HepG2 (cell line): ENCODE results near the gene NOX3. TPM values are rescaled to one million over a fixed set of nuclear protein-coding genes. Genes with fewer than 3 reads are reported as not detected.
A peak's percentile ranks its signal among the peaks of the same experiment; 100 is the strongest.

Experiments used
- ATAC-seq: fragments of 200-7000 bp; cut with Tn5 transposase; 3 replicates; pipeline ENCODE4 v1.9.1; 2020; ENCODE audit warnings: mild to moderate bottlenecking, moderate library complexity
- BruUV-seq: library from RNA; stranded (reverse); fragments of 400-500 nt; replicated peaks from 2 replicates; lab custom pipeline; 2021; lab: Mats Ljungman, UMichigan
- CTCF ChIA-PET: fragments of 300-600 bp; formaldehyde crosslinking; extraction: SDS; loops from one replicate; lab custom pipeline; 2021; ENCODE audit warnings: low total read pairs, inconsistent platforms, low intra/inter-chr PET ratio; lab: Yijun Ruan, JAX
- POLR2A ChIA-PET: fragments of 350-600 bp; sonication (Branson Sonifier 250); formaldehyde crosslinking; loops from one replicate; lab custom pipeline; 2020; ENCODE audit warnings: antibody characterized with exemption, inconsistent platforms; lab: Yijun Ruan, JAX
- DNase-seq: peaks from one replicate; pipeline ENCODE4 v3.0.0-alpha.2; 2015; ENCODE audit warnings: low spot score
- FAIRE-seq: peaks from 3 replicates; lab custom pipeline; 2011; peaks lifted over from hg19 to GRCh38; lab: Jason Lieb, UNC
- H2AFZ ChIP-seq: one replicate; pipeline ENCODE4 v1.6.1; 2011; ENCODE audit warnings: low read length, inconsistent platforms
- H3K27ac ChIP-seq: fragments of 300-600 bp; 3 replicates; pipeline ENCODE4 v1.8.0; 2011; ENCODE audit warnings: mixed run types, mild to moderate bottlenecking, mixed read lengths, low read length, inconsistent platforms; ENCODE audit not compliant: insufficient read depth; ENCODE audit errors: extremely low read length
- H3K27me3 ChIP-seq, 2 experiments: fragments of 200-600 bp in 1 of 2; 2 replicates in 1 of 2; 3 replicates in 1 of 2; pipeline versions ENCODE4 v1.6.0 to v1.8.0; 2011; ENCODE audit warnings: low read length in 2 of 2, mild to moderate bottlenecking in 2 of 2, moderate library complexity in 2 of 2, inconsistent platforms in 1 of 2; ENCODE audit not compliant: insufficient read depth in 2 of 2, control insufficient read depth in 1 of 2
- H3K36me3 ChIP-seq, 2 experiments: fragments of 200-600 bp in 1 of 2; replicated peaks in 1 of 2; 2 replicates in 1 of 2; 3 replicates in 1 of 2; pipeline versions ENCODE4 v1.5.1 to v1.8.0; 2011; ENCODE audit warnings: low read length in 2 of 2, inconsistent platforms in 1 of 2; ENCODE audit not compliant: insufficient read depth in 2 of 2, control insufficient read depth in 1 of 2
- H3K4me1 ChIP-seq: 2 replicates; pipeline ENCODE4 v1.5.1; 2012; ENCODE audit warnings: low read length, inconsistent platforms; ENCODE audit not compliant: insufficient read depth
- H3K4me2 ChIP-seq: 2 replicates; pipeline ENCODE4 v1.6.0; 2011; ENCODE audit warnings: low read depth, low read length, inconsistent platforms
- H3K4me3 ChIP-seq, 3 experiments: fragments of 200-600 bp in 1 of 3; sonication (generic), shearing (Covaris generic) in 1 of 3; replicated peaks in 1 of 3; 2 replicates each; pipeline ENCODE4 v1.5.1; 2011 to 2016; ENCODE audit warnings: low read length in 3 of 3, inconsistent platforms in 2 of 3, low read depth in 2 of 3, mild to moderate bottlenecking in 2 of 3, control low read depth in 1 of 3, mixed read lengths in 1 of 3; ENCODE audit not compliant: insufficient read depth in 1 of 3
- H3K79me2 ChIP-seq: one replicate; pipeline ENCODE4 v1.6.1; 2011; ENCODE audit warnings: low read length, inconsistent platforms; ENCODE audit not compliant: insufficient read depth
- H3K9ac ChIP-seq: 2 replicates; pipeline ENCODE4 v1.6.0; 2011; ENCODE audit warnings: mild to moderate bottlenecking, low read depth, low read length, inconsistent platforms; ENCODE audit not compliant: insufficient read depth
- H3K9me3 ChIP-seq: 2 replicates; pipeline ENCODE4 v1.5.1; 2012; ENCODE audit warnings: mild to moderate bottlenecking, low read length
- H4K20me1 ChIP-seq: 2 replicates; pipeline ENCODE4 v1.6.0; 2011; ENCODE audit warnings: inconsistent platforms, mild to moderate bottlenecking, low read length, moderate library complexity; ENCODE audit not compliant: insufficient read depth
- CEBPG ChIP-seq: IDR thresholded peaks from 2 replicates; pipeline ENCODE4 v1.6.1; 2016
- CTCF ChIP-seq: sonication (generic); formaldehyde crosslinking; IDR thresholded peaks from 2 replicates; pipeline ENCODE4 v1.5.0; 2020; ENCODE audit warnings: mild to moderate bottlenecking, missing genetic modification reagents, moderate library complexity
- DR1 ChIP-seq: sonication (generic); formaldehyde crosslinking; IDR thresholded peaks from 2 replicates; pipeline ENCODE4 v1.8.0; 2021; ENCODE audit warnings: mild to moderate bottlenecking, missing genetic modification reagents, inconsistent platforms
- DRAP1 ChIP-seq: IDR thresholded peaks from 2 replicates; pipeline ENCODE4 v1.6.1; 2016; ENCODE audit warnings: missing genetic modification reagents, missing compliant biosample characterization
- GZF1 ChIP-seq: sonication (generic); formaldehyde crosslinking; IDR thresholded peaks from 2 replicates; pipeline ENCODE4 v1.5.1; 2020; ENCODE audit warnings: mild to moderate bottlenecking, missing genetic modification reagents
- IRX3 ChIP-seq: sonication (generic); formaldehyde crosslinking; IDR thresholded peaks from 2 replicates; pipeline ENCODE4 v1.8.1; 2023; ENCODE audit warnings: mild to moderate bottlenecking, low read depth, missing genetic modification reagents, borderline replicate concordance
- KLF12 ChIP-seq: sonication (generic); formaldehyde crosslinking; IDR thresholded peaks from 2 replicates; pipeline ENCODE4 v1.4.0; 2020; ENCODE audit warnings: missing genetic modification reagents, borderline replicate concordance
- MXD3 ChIP-seq: IDR thresholded peaks from 2 replicates; pipeline ENCODE4 v1.6.1; 2016; ENCODE audit warnings: mild to moderate bottlenecking, missing biosample characterization, missing genetic modification reagents
- NFAT5 ChIP-seq: sonication (generic); formaldehyde crosslinking; IDR thresholded peaks from 2 replicates; pipeline ENCODE4 v1.4.0; 2020; ENCODE audit warnings: missing genetic modification reagents
- NR3C1 ChIP-seq: sonication (generic); formaldehyde crosslinking; IDR thresholded peaks from 2 replicates; pipeline ENCODE4 v1.4.0; 2020; ENCODE audit warnings: missing genetic modification reagents
- ONECUT2 ChIP-seq: sonication (generic); formaldehyde crosslinking; IDR thresholded peaks from 2 replicates; pipeline ENCODE4 v1.4.0; 2020; ENCODE audit warnings: missing genetic modification reagents
- POLR2G ChIP-seq: fragments of 200-400 bp; formaldehyde crosslinking; IDR thresholded peaks from 2 replicates; pipeline ENCODE4 v1.6.1; 2018; ENCODE audit warnings: mild to moderate bottlenecking, low read depth, low read length, moderate library complexity
- SMC3 ChIP-seq: IDR thresholded peaks from 2 replicates; pipeline ENCODE4 v1.6.1; 2011; ENCODE audit warnings: low read length, improper control_type of control experiment
- SNAPC2 ChIP-seq: sonication (generic); formaldehyde crosslinking; IDR thresholded peaks from 2 replicates; pipeline ENCODE4 v1.8.1; 2022; ENCODE audit warnings: mild to moderate bottlenecking, missing genetic modification reagents
- ZBTB21 ChIP-seq: sonication (generic); formaldehyde crosslinking; IDR thresholded peaks from 2 replicates; pipeline ENCODE4 v1.4.0; 2020; ENCODE audit warnings: missing genetic modification reagents
- ZBTB42 ChIP-seq: sonication (generic); formaldehyde crosslinking; IDR thresholded peaks from 2 replicates; pipeline ENCODE4 v1.5.0; 2020; ENCODE audit warnings: mild to moderate bottlenecking, missing genetic modification reagents
- ZIK1 ChIP-seq: sonication (generic); formaldehyde crosslinking; IDR thresholded peaks from 2 replicates; pipeline ENCODE4 v1.5.0; 2020; ENCODE audit warnings: mild to moderate bottlenecking, low read depth, missing genetic modification reagents, borderline replicate concordance
- ZNF331 ChIP-seq: sonication (generic); formaldehyde crosslinking; IDR thresholded peaks from 2 replicates; pipeline ENCODE4 v1.4.0; 2020; ENCODE audit warnings: missing genetic modification reagents
- ZNF616 ChIP-seq: sonication (generic); formaldehyde crosslinking; IDR thresholded peaks from 2 replicates; pipeline ENCODE4 v1.5.0; 2020; ENCODE audit warnings: low read depth, mild to moderate bottlenecking, missing genetic modification reagents
- WGBS: methylation state at CpG from one replicate; pipeline ENCODE4 v1.1.6; 2017; ENCODE audit warnings: low lambda C conversion rate; 5-methylcytosine and 5-hydroxymethylcytosine counted together
- in situ Hi-C: cut with HindIII; loops from 2 replicates; pipeline ENCODE4 v1.10.0; 2017; ENCODE audit warnings: low pct_unique_long_range_greater_than_20kb; ENCODE audit not compliant: extremely low pct_ligation_motif_present
- intact Hi-C: fragments of 100-400 bp; cut with micrococcal nuclease; formaldehyde crosslinking; loops from one replicate; pipeline ENCODE4 v1.10.0; 2022; ENCODE audit not compliant: unreplicated experiment
- polyA plus RNA-seq, 8 experiments: library from polyadenylated mRNA; depleted of rRNA in 3 of 8; stranded (reverse) in 7 of 8; unstranded in 1 of 8; fragments of >200 nt; fragmentation: Illumina TruSeq in 4 of 8; extraction: Trizol in 4 of 8; gene quantifications; 2 replicates each; pipeline versions ENCODE4 v1.2.1 to v1.2.3, GENCODE V29; 2011 to 2016; ENCODE audit warnings: low read depth in 4 of 8, missing spikeins in 1 of 8, mixed read lengths in 1 of 8; ENCODE audit not compliant: insufficient read depth in 1 of 8
- total RNA-seq, 5 experiments: library from RNA; depleted of rRNA; stranded (reverse); fragments of >200 nt; fragmentation: Illumina TruSeq; extraction: Trizol; gene quantifications; 2 replicates each; pipeline ENCODE4 v1.2.3, GENCODE V29; 2016; ENCODE audit warnings: low read depth in 1 of 5

The NOX3 gene
- total and polyA plus RNA-seq, 2 of the 13 experiments (the other 11 are each of a cell fraction or from before 2014, with no cell fraction given): 0.09 to 0.18 TPM

GRCh38 chr6:155498370-155498769, 42.7 kb upstream of the NOX3 start:
- no peak overlapping the region for H3K9ac ChIP-seq
- H3K79me2 ChIP-seq: no peaks in the 10 kb centered on the region
- ChIA-PET POLR2A (interaction anchor here (0.9 to 2.9 kb wide), 4 partner anchors 10 to 171 kb away, joined by 3 to 14 read pairs (median 6); no protein-coding TSS in a partner anchor), CTCF (no interaction called here)
- ATAC-seq (no peak), FAIRE-seq (no peak), DNase-seq (peak; percentile 49)
- intact Hi-C loops: no loop called here
- no peak overlapping the region for H3K4me2 ChIP-seq
- no peaks in the 10 kb centered on the region for H3K36me3 ChIP-seq
- H3K4me1 ChIP-seq: peaks cover 47% of the 10 kb centered on the region
- H4K20me1 ChIP-seq: no peaks in the 10 kb centered on the region
- no peaks in the 10 kb centered on the region for H3K27me3 ChIP-seq
- peak overlapping the region; percentile 79 for H2AFZ ChIP-seq
- H3K4me3 ChIP-seq: no peak overlapping the region
- 99% methylated on average over 2 of the region's 2 CpGs for WGBS
- no peak overlapping the region for H3K27ac ChIP-seq
- 0 out of 2 replicates have a peak, but pooled peaks cover 4% of the 10 kb centered on the region for H3K9me3 ChIP-seq
- in situ Hi-C loops: loop anchor here (5.0 kb wide), 1 partner anchor 171 kb away; no protein-coding TSS in a partner anchor
- BruUV-seq: no TSS peak
- TF ChIP-seq ZBTB21 (CRISPR knock-in tag): no peak
- peak; percentile 27 for TF ChIP-seq CTCF (CRISPR knock-in tag)
- TF ChIP-seq MXD3 (CRISPR knock-in tag): no peak
- TF ChIP-seq NFAT5 (CRISPR knock-in tag): no peak
- TF ChIP-seq GZF1: no peak
- no peak for TF ChIP-seq DR1 (CRISPR knock-in tag)
- 0 out of 2 replicates have a peak, but pooled peaks have one; percentile 8 for TF ChIP-seq CEBPG (CRISPR knock-in tag)
- TF ChIP-seq ZNF616 (CRISPR knock-in tag): no peak
- TF ChIP-seq ZBTB42 (CRISPR knock-in tag): no peak
- no peak for TF ChIP-seq POLR2G
- no peak for TF ChIP-seq NR3C1 (CRISPR knock-in tag)
- TF ChIP-seq ONECUT2 (CRISPR knock-in tag): no peak
- TF ChIP-seq IRX3 (CRISPR knock-in tag): no peak
- no peak for TF ChIP-seq ZIK1 (CRISPR knock-in tag)
- TF ChIP-seq SNAPC2 (CRISPR knock-in tag): no peak
- 0 out of 2 replicates have a peak, but pooled peaks have one; percentile 17 for TF ChIP-seq ZNF331 (CRISPR knock-in tag)
- peak; percentile 47; the same call in 1 of the 2 replicates for TF ChIP-seq SMC3
- TF ChIP-seq KLF12 (CRISPR knock-in tag): no peak
- TF ChIP-seq DRAP1 (CRISPR knock-in tag): no peak
